SK-N-SH (cell line): Measurements from ENCODE around the gene GRAMD1B. TPM values are rescaled to one million over a fixed set of nuclear protein-coding genes. Genes with fewer than 3 reads are reported as not detected.

Experiments used
- CTCF ChIA-PET: fragments of 300-600, 350-600 bp; formaldehyde crosslinking; extraction: SDS; loops from one replicate; lab custom pipeline; 2021; lab: Yijun Ruan, JAX
- POLR2A ChIA-PET: fragments of 350-600 bp; sonication (Branson Sonifier 250); formaldehyde crosslinking; extraction: SDS; loops from one replicate; lab custom pipeline; 2020; ENCODE audit warnings: antibody characterized with exemption, inconsistent platforms; lab: Yijun Ruan, JAX
- DNase-seq: peaks from one replicate; pipeline ENCODE4 v3.0.0; 2012
- H2AFZ ChIP-seq: fragments of 200-600 bp; sonication (generic); 2 replicates; pipeline ENCODE4 v1.8.1; 2016; ENCODE audit warnings: antibody characterized with exemption, mild to moderate bottlenecking, low read depth
- H3F3A ChIP-seq: fragments of 200-600 bp; sonication (generic); replicated peaks from 2 replicates; pipeline ENCODE3; 2016; ENCODE audit warnings: antibody characterized with exemption, mild to moderate bottlenecking; ENCODE audit not compliant: insufficient read depth
- H3K27ac ChIP-seq, 2 experiments: fragments of 200-500 bp in 1 of 2; fragments of 200-600 bp in 1 of 2; sonication (Bioruptor generic) in 1 of 2; sonication (generic), shearing (Covaris generic) in 1 of 2; 2 replicates each; pipeline versions ENCODE4 v1.5.1 to v1.6.1; 2014 to 2016; ENCODE audit warnings: low read depth in 2 of 2, inconsistent platforms in 1 of 2, low read length in 1 of 2, mild to moderate bottlenecking in 1 of 2, mixed read lengths in 1 of 2
- H3K27me3 ChIP-seq: fragments of 200-600 bp; sonication (generic), shearing (Covaris generic); 2 replicates; pipeline ENCODE4 v1.6.1; 2016; ENCODE audit warnings: mixed run types; ENCODE audit not compliant: insufficient read depth
- H3K36me3 ChIP-seq, 2 experiments: fragments of 200-500 bp in 1 of 2; fragments of 200-600 bp in 1 of 2; sonication (Bioruptor generic) in 1 of 2; sonication (generic) in 1 of 2; replicated peaks in 1 of 2; 2 replicates each; pipeline versions ENCODE3 to v1.5.1; 2014 to 2016; ENCODE audit warnings: low read length in 1 of 2, mild to moderate bottlenecking in 1 of 2; ENCODE audit not compliant: insufficient read depth in 2 of 2, control insufficient read depth in 1 of 2
- H3K4me1 ChIP-seq, 2 experiments: fragments of 200-500 bp in 1 of 2; fragments of 200-600 bp in 1 of 2; sonication (Bioruptor generic) in 1 of 2; sonication (generic), shearing (Covaris generic) in 1 of 2; 2 replicates each; pipeline versions ENCODE4 v1.5.1 to v1.6.1; 2014 to 2016; ENCODE audit warnings: low read depth in 1 of 2, low read length in 1 of 2, mixed run types in 1 of 2; ENCODE audit not compliant: insufficient read depth in 2 of 2, control insufficient read depth in 1 of 2
- H3K4me2 ChIP-seq: fragments of 200-600 bp; sonication (generic), shearing (Covaris generic); 2 replicates; pipeline ENCODE4 v1.6.1; 2017; ENCODE audit warnings: mixed run types
- H3K4me3 ChIP-seq, 2 experiments: fragments of 200-500 bp in 1 of 2; fragments of 200-600 bp in 1 of 2; sonication (Bioruptor generic) in 1 of 2; sonication (generic), shearing (Covaris generic) in 1 of 2; 2 replicates each; pipeline versions ENCODE4 v1.5.1 to v1.8.1; 2014 to 2016; ENCODE audit warnings: low read depth in 2 of 2, inconsistent platforms in 1 of 2, low read length in 1 of 2, mild to moderate bottlenecking in 1 of 2, mixed read lengths in 1 of 2, moderate library complexity in 1 of 2
- H3K79me2 ChIP-seq: fragments of 200-600 bp; sonication (generic); 2 replicates; pipeline ENCODE4 v1.8.1; 2017; ENCODE audit warnings: mild to moderate bottlenecking; ENCODE audit not compliant: insufficient read depth
- H3K9ac ChIP-seq: fragments of 200-600 bp; sonication (generic); 2 replicates; pipeline ENCODE4 v1.6.1; 2017; ENCODE audit warnings: mixed run types
- H3K9me2 ChIP-seq: fragments of 200-600 bp; sonication (generic); 2 replicates; pipeline ENCODE4 v1.6.1; 2017; ENCODE audit warnings: mixed run types
- H3K9me3 ChIP-seq: fragments of 200-600 bp; sonication (generic); 2 replicates; pipeline ENCODE4 v1.6.1; 2017; ENCODE audit warnings: mixed run types, mild to moderate bottlenecking, moderate library complexity
- H4K20me1 ChIP-seq: fragments of 200-600 bp; sonication (generic); 2 replicates; pipeline ENCODE4 v1.6.1; 2017; ENCODE audit warnings: mild to moderate bottlenecking, mixed run types; ENCODE audit not compliant: insufficient read depth
- CTCF ChIP-seq: fragments of 200-600 bp; sonication (generic); IDR thresholded peaks from 2 replicates; pipeline ENCODE4 v1.6.1; 2017; ENCODE audit warnings: antibody characterized with exemption, mild to moderate bottlenecking, moderate library complexity
- EP300 ChIP-seq, 2 experiments: IDR thresholded peaks; 2 replicates each; pipeline versions ENCODE4 v1.4.0 to v1.6.1; 2012; ENCODE audit warnings: borderline replicate concordance in 1 of 2, low read depth in 1 of 2, low read length in 1 of 2
- FOXJ3 ChIP-seq: sonication (generic); formaldehyde crosslinking; IDR thresholded peaks from 2 replicates; pipeline ENCODE4 v1.5.1; 2020; ENCODE audit warnings: mild to moderate bottlenecking, missing genetic modification reagents
- GABPA ChIP-seq: IDR thresholded peaks from 2 replicates; pipeline ENCODE4 v1.4.0; 2012; ENCODE audit warnings: low read depth, mild to moderate bottlenecking
- MEF2A ChIP-seq: IDR thresholded peaks from 2 replicates; pipeline ENCODE4 v1.4.0; 2012; ENCODE audit warnings: low read depth, borderline replicate concordance
- MXI1 ChIP-seq: IDR thresholded peaks from 2 replicates; pipeline ENCODE4 v1.6.1; 2012; ENCODE audit warnings: mild to moderate bottlenecking, low read depth, low read length, improper control_type of control experiment
- NRF1 ChIP-seq: IDR thresholded peaks from 2 replicates; pipeline ENCODE4 v1.6.1; 2012; ENCODE audit warnings: low read depth, mild to moderate bottlenecking, low read length
- POLR2AphosphoS5 ChIP-seq: IDR thresholded peaks from 2 replicates; pipeline ENCODE4 v1.6.1; 2012; ENCODE audit warnings: low read depth, low read length
- SIN3A ChIP-seq: IDR thresholded peaks from 2 replicates; pipeline ENCODE4 v1.6.1; 2012; ENCODE audit warnings: low read depth, mild to moderate bottlenecking, low read length, moderate library complexity, borderline replicate concordance
- TCF12 ChIP-seq: IDR thresholded peaks from 2 replicates; pipeline ENCODE4 v1.4.0; 2012
- WGBS: methylation state at CpG from one replicate; pipeline ENCODE4 v1.1.6; 2017; ENCODE audit warnings: low lambda C conversion rate; 5-methylcytosine and 5-hydroxymethylcytosine counted together
- polyA plus RNA-seq, 3 experiments: library from polyadenylated mRNA; depleted of rRNA; stranded (reverse); fragments of >200 nt; gene quantifications; 2 replicates each; pipeline ENCODE4 v1.2.3, GENCODE V29; 2012
- TF ChIP-seq, protein P1 (sequence below): fragments of 150-350 bp; IDR thresholded peaks from 2 replicates; pipeline ENCODE4 v1.6.1; 2017; ENCODE audit warnings: antibody characterized with exemption, low read length, low read depth, borderline replicate concordance
- TF ChIP-seq, protein P2 (sequence below): IDR thresholded peaks from 2 replicates; pipeline ENCODE4 v1.6.1; 2012; ENCODE audit warnings: mild to moderate bottlenecking, low read depth, low read length, moderate library complexity

Gene GRAMD1B
- polyA plus RNA-seq, 1 of the 3 experiments (the other 2 are of a cell fraction) = 14.5 TPM

- Histone ChIP-seq H3K36me3 (no peaks in the 10 kb centered on the region), H3K27me3 (no peaks in the 10 kb centered on the region), H3K9ac (no peak overlapping the region), H3K9me2 (no peaks in the 10 kb centered on the region), H3F3A (peaks cover 6% of the 10 kb centered on the region), H3K4me3 (no peak overlapping the region), H3K9me3 (no peaks in the 10 kb centered on the region), H3K27ac (no peak overlapping the region), H2AFZ (no peak overlapping the region), H4K20me1 (peaks cover 11% of the 10 kb centered on the region; the same call in 1 of the 2 replicates), H3K79me2 (no peaks in the 10 kb centered on the region), H3K4me1 (peaks cover 6 to 19% of the 10 kb centered on the region in 2 experiments; a peak in 2 of 4 replicates), H3K4me2 (no peak overlapping the region)
- CTCF ChIA-PET = interaction anchor here (1.1 to 4.6 kb wide), 18 partner anchors 11 to 277 kb away, joined by 3 to 48 read pairs (median 22); partner anchors contain the start of gene SCN3B
- DNase-seq = no peak
- TF ChIP-seq MEF2A = no peak
- TF ChIP-seq CTCF = no peak
- no peak for TF ChIP-seq SIN3A
- no peak for TF ChIP-seq GABPA
- TF ChIP-seq EP300 (IDR thresholded peaks at IDR 0.05; ENCODE audit: borderline replicate concordance in 1 of 2, low read depth in 1 of 2, low read length in 1 of 2) = no peak
- TF ChIP-seq NRF1 = no peak
- TF ChIP-seq, protein P1, sequence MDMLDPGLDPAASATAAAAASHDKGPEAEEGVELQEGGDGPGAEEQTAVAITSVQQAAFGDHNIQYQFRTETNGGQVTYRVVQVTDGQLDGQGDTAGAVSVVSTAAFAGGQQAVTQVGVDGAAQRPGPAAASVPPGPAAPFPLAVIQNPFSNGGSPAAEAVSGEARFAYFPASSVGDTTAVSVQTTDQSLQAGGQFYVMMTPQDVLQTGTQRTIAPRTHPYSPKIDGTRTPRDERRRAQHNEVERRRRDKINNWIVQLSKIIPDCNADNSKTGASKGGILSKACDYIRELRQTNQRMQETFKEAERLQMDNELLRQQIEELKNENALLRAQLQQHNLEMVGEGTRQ = no peak
- TF ChIP-seq, protein P2, sequence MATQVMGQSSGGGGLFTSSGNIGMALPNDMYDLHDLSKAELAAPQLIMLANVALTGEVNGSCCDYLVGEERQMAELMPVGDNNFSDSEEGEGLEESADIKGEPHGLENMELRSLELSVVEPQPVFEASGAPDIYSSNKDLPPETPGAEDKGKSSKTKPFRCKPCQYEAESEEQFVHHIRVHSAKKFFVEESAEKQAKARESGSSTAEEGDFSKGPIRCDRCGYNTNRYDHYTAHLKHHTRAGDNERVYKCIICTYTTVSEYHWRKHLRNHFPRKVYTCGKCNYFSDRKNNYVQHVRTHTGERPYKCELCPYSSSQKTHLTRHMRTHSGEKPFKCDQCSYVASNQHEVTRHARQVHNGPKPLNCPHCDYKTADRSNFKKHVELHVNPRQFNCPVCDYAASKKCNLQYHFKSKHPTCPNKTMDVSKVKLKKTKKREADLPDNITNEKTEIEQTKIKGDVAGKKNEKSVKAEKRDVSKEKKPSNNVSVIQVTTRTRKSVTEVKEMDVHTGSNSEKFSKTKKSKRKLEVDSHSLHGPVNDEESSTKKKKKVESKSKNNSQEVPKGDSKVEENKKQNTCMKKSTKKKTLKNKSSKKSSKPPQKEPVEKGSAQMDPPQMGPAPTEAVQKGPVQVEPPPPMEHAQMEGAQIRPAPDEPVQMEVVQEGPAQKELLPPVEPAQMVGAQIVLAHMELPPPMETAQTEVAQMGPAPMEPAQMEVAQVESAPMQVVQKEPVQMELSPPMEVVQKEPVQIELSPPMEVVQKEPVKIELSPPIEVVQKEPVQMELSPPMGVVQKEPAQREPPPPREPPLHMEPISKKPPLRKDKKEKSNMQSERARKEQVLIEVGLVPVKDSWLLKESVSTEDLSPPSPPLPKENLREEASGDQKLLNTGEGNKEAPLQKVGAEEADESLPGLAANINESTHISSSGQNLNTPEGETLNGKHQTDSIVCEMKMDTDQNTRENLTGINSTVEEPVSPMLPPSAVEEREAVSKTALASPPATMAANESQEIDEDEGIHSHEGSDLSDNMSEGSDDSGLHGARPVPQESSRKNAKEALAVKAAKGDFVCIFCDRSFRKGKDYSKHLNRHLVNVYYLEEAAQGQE = no peak
- TF ChIP-seq POLR2AphosphoS5 = no peak
- 82% methylated on average over 5 of the region's 5 CpGs for WGBS
- POLR2A ChIA-PET = no interaction called here
These were observed 149.4 kb downstream of the GRAMD1B start for GRCh38 chr11:123579482-123579812.

GRCh38 chr11:123580137-123580536, 150.1 kb downstream of the GRAMD1B start:
- ChIA-PET CTCF (interaction anchor here (0.5 to 4.6 kb wide), 46 partner anchors 9 to 173 kb away, joined by 3 to 48 read pairs (median 7); partner anchors contain the start of gene SCN3B), POLR2A (interaction anchor here (0.5 to 1.1 kb wide), 2 partner anchors 42 to 188 kb away, joined by 3 to 4 read pairs; no protein-coding TSS in a partner anchor)
- H3K79me2 ChIP-seq = no peaks in the 10 kb centered on the region

More at GRCh38 chr11:123580137-123580536, 150.1 kb downstream of the GRAMD1B start:
- WGBS = 96% methylated on average over 6 of the region's 6 CpGs
- Histone ChIP-seq H4K20me1 (peaks cover 11% of the 10 kb centered on the region; the same call in 1 of the 2 replicates), H3K4me3 (no peak overlapping the region), H2AFZ (no peak overlapping the region), H3K9ac (no peak overlapping the region), H3K4me1 (peaks cover 6 to 19% of the 10 kb centered on the region in 2 experiments; a peak in 2 of 4 replicates), H3K27ac (no peak overlapping the region), H3K4me2 (no peak overlapping the region), H3F3A (peaks cover 6% of the 10 kb centered on the region), H3K36me3 (no peaks in the 10 kb centered on the region), H3K9me2 (no peaks in the 10 kb centered on the region), H3K9me3 (no peaks in the 10 kb centered on the region), H3K27me3 (no peaks in the 10 kb centered on the region)
- DNase-seq = no peak
- TF ChIP-seq MXI1 (no peak), GABPA (no peak), SIN3A (no peak), TCF12 (no peak), FOXJ3 (CRISPR knock-in tag) (no peak)
